H1 (cell line): Measurements from ENCODE around the gene SPIRE1. TPM values are rescaled to one million over a fixed set of nuclear protein-coding genes. Genes with fewer than 3 reads are reported as not detected.

ENCODE experiments used
- CTCF ChIA-PET: fragments of 300-600 bp; sonication (Branson Sonifier 250); formaldehyde crosslinking; loops from one replicate; lab custom pipeline; 2021; ENCODE audit not compliant: partially characterized antibody; lab: Charles Lee
- POLR2A ChIA-PET: fragments of 300-600 bp; sonication (Branson Sonifier 250); formaldehyde crosslinking; loops from one replicate; lab custom pipeline; 2021; ENCODE audit warnings: inconsistent platforms; ENCODE audit not compliant: partially characterized antibody; lab: Charles Lee
- DNase-seq, 2 experiments: peaks; one replicate each; pipeline versions ENCODE4 v3.0.0 to v3.0.0-alpha.2; 2010 to 2022; ENCODE audit warnings: low spot score in 2 of 2, low read depth in 1 of 2, mixed read lengths in 1 of 2
- FAIRE-seq: peaks from 2 replicates; lab custom pipeline; 2011; peaks lifted over from hg19 to GRCh38; lab: Jason Lieb, UNC
- H2AFZ ChIP-seq: 2 replicates; pipeline ENCODE4 v1.8.1; 2012; ENCODE audit warnings: low read length, inconsistent platforms
- H2AK5ac ChIP-seq: 2 replicates; pipeline ENCODE4 v1.6.1; 2013; ENCODE audit warnings: low read depth, low read length
- H2BK120ac ChIP-seq: replicated peaks from 2 replicates; pipeline ENCODE3; 2013; ENCODE audit warnings: low read depth, low read length, inconsistent platforms
- H2BK12ac ChIP-seq: 2 replicates; pipeline ENCODE4 v1.6.1; 2013; ENCODE audit warnings: low read depth, low read length
- H2BK15ac ChIP-seq: 2 replicates; pipeline ENCODE4 v1.6.1; 2013; ENCODE audit warnings: low read length
- H2BK20ac ChIP-seq: 2 replicates; pipeline ENCODE4 v1.6.1; 2013; ENCODE audit warnings: low read length
- H2BK5ac ChIP-seq: 2 replicates; pipeline ENCODE4 v1.6.1; 2013; ENCODE audit warnings: low read depth, low read length
- H3K14ac ChIP-seq: 2 replicates; pipeline ENCODE4 v1.6.1; 2013; ENCODE audit warnings: inconsistent platforms; ENCODE audit not compliant: insufficient read length
- H3K18ac ChIP-seq: 2 replicates; pipeline ENCODE4 v1.6.1; 2013; ENCODE audit warnings: low read length; ENCODE audit errors: extremely low read depth
- H3K23ac ChIP-seq: 2 replicates; pipeline ENCODE4 v1.6.1; 2013; ENCODE audit warnings: inconsistent platforms; ENCODE audit not compliant: insufficient read length
- H3K23me2 ChIP-seq: 2 replicates; pipeline ENCODE4 v1.6.1; 2013; ENCODE audit warnings: low read depth, low read length
- H3K27ac ChIP-seq: 2 replicates; pipeline ENCODE4 v1.6.1; 2011; ENCODE audit warnings: low read depth, low read length, inconsistent platforms
- H3K27me3 ChIP-seq, 4 experiments: replicated peaks in 1 of 4; 1 replicate in 1 of 4; 2 replicates in 3 of 4; pipeline versions ENCODE4 v1.6.1 to v1.8.1; 2011 to 2013; ENCODE audit warnings: low read length in 3 of 4, mild to moderate bottlenecking in 3 of 4, inconsistent platforms in 2 of 4, mixed read lengths in 2 of 4, moderate library complexity in 1 of 4; ENCODE audit not compliant: control insufficient read depth in 3 of 4, insufficient read depth in 3 of 4; ENCODE audit errors: extremely low read depth in 1 of 4
- H3K36me3 ChIP-seq, 4 experiments: 2 replicates each; pipeline versions ENCODE4 v1.6.1 to v1.8.1; 2011 to 2013; ENCODE audit warnings: mild to moderate bottlenecking in 4 of 4, low read length in 3 of 4, moderate library complexity in 2 of 4, control low read depth in 1 of 4, inconsistent platforms in 1 of 4; ENCODE audit not compliant: insufficient read depth in 4 of 4, control insufficient read depth in 2 of 4
- H3K4ac ChIP-seq: replicated peaks from 2 replicates; pipeline ENCODE3; 2013; ENCODE audit warnings: low read length, low read depth, mixed read lengths, inconsistent platforms; ENCODE audit not compliant: insufficient read length
- H3K4me1 ChIP-seq, 4 experiments: replicated peaks in 1 of 4; 1 replicate in 1 of 4; 2 replicates in 3 of 4; pipeline versions ENCODE4 v1.6.1 to v1.8.1; 2011 to 2013; ENCODE audit warnings: low read length in 3 of 4, inconsistent platforms in 2 of 4, mixed read lengths in 1 of 4; ENCODE audit not compliant: insufficient read depth in 4 of 4, control insufficient read depth in 3 of 4
- H3K4me2 ChIP-seq, 2 experiments: 2 replicates each; pipeline versions ENCODE4 v1.6.1 to v1.8.1; 2011 to 2013; ENCODE audit warnings: low read depth in 2 of 2, low read length in 2 of 2, control low read depth in 1 of 2, inconsistent platforms in 1 of 2, mild to moderate bottlenecking in 1 of 2; ENCODE audit not compliant: insufficient read depth in 1 of 2
- H3K4me3 ChIP-seq, 4 experiments: fragments of 200-600, 300-600 bp in 1 of 4; sonication (generic), shearing (Covaris generic), sonication (Bioruptor Twin) in 1 of 4; 2 replicates each; pipeline versions ENCODE4 v1.5.1 to v1.8.1; 2011 to 2016; ENCODE audit warnings: low read length in 4 of 4, low read depth in 3 of 4, control low read depth in 2 of 4, inconsistent platforms in 2 of 4, mild to moderate bottlenecking in 2 of 4, mixed read lengths in 1 of 4, moderate library complexity in 1 of 4; ENCODE audit not compliant: insufficient read depth in 2 of 4; ENCODE audit errors: extremely low read depth in 1 of 4
- H3K56ac ChIP-seq: replicated peaks from 2 replicates; pipeline ENCODE3; 2013; ENCODE audit warnings: low read depth, mild to moderate bottlenecking, mixed read lengths, low read length, inconsistent platforms; ENCODE audit not compliant: insufficient read length
- H3K79me1 ChIP-seq: 2 replicates; pipeline ENCODE4 v1.6.1; 2013; ENCODE audit warnings: low read depth, low read length, control low read depth
- H3K79me2 ChIP-seq, 2 experiments: 2 replicates each; pipeline versions ENCODE4 v1.6.1 to v1.8.1; 2012 to 2013; ENCODE audit warnings: low read length in 2 of 2, mild to moderate bottlenecking in 2 of 2, inconsistent platforms in 1 of 2; ENCODE audit not compliant: insufficient read depth in 2 of 2, control insufficient read depth in 1 of 2
- H3K9ac ChIP-seq, 4 experiments: replicated peaks in 1 of 4; 1 replicate in 1 of 4; 2 replicates in 3 of 4; pipeline versions ENCODE4 v1.6.1 to v1.8.1; 2011 to 2013; ENCODE audit warnings: low read depth in 3 of 4, low read length in 3 of 4, control low read depth in 2 of 4, mild to moderate bottlenecking in 2 of 4, moderate library complexity in 2 of 4, inconsistent platforms in 1 of 4; ENCODE audit errors: extremely low read depth in 1 of 4
- H3K9me3 ChIP-seq, 2 experiments: 2 replicates each; pipeline versions ENCODE4 v1.6.1 to v1.8.1; 2012 to 2013; ENCODE audit warnings: mild to moderate bottlenecking in 2 of 2, moderate library complexity in 2 of 2, control low read depth in 1 of 2, inconsistent platforms in 1 of 2, low read depth in 1 of 2, low read length in 1 of 2, mixed read lengths in 1 of 2; ENCODE audit not compliant: insufficient read depth in 2 of 2
- H4K20me1 ChIP-seq, 2 experiments: replicated peaks in 1 of 2; 2 replicates each; pipeline versions ENCODE3 to v1.8.1; 2011 to 2013; ENCODE audit warnings: inconsistent platforms in 2 of 2, low read length in 2 of 2, mild to moderate bottlenecking in 1 of 2; ENCODE audit not compliant: insufficient read depth in 2 of 2, control insufficient read depth in 1 of 2
- H4K5ac ChIP-seq: 2 replicates; pipeline ENCODE4 v1.6.1; 2013; ENCODE audit warnings: low read length, low read depth, mixed read lengths, inconsistent platforms; ENCODE audit not compliant: insufficient read length
- H4K8ac ChIP-seq: 2 replicates; pipeline ENCODE4 v1.8.0; 2013; ENCODE audit warnings: mild to moderate bottlenecking, moderate library complexity, low read length, inconsistent platforms; ENCODE audit not compliant: insufficient read depth; ENCODE audit errors: extremely low read depth
- H4K91ac ChIP-seq: replicated peaks from 2 replicates; pipeline ENCODE3; 2013; ENCODE audit warnings: low read length, mixed read lengths, inconsistent platforms; ENCODE audit not compliant: insufficient read length
- ATF3 ChIP-seq: IDR thresholded peaks from 2 replicates; pipeline ENCODE4 v1.6.1; 2011; ENCODE audit warnings: low read depth, mild to moderate bottlenecking, low read length; ENCODE audit not compliant: insufficient read depth
- BRCA1 ChIP-seq: IDR thresholded peaks from 2 replicates; pipeline ENCODE4 v1.6.1; 2012; ENCODE audit warnings: low read depth, low read length, improper control_type of control experiment
- FOSL1 ChIP-seq: IDR thresholded peaks from 2 replicates; pipeline ENCODE4 v1.6.1; 2011; ENCODE audit warnings: mild to moderate bottlenecking, low read depth, low read length, moderate library complexity; ENCODE audit not compliant: insufficient read depth
- JUN ChIP-seq: IDR thresholded peaks from 2 replicates; pipeline ENCODE4 v1.6.1; 2011; ENCODE audit warnings: low read depth, mild to moderate bottlenecking, improper control_type of control experiment, low read length
- KDM1A ChIP-seq: fragments of 200-600, 300-600 bp; sonication (generic); IDR thresholded peaks from 2 replicates; pipeline ENCODE4 v1.7.1; 2016; ENCODE audit warnings: mild to moderate bottlenecking, low read length, borderline replicate concordance
- POLR2AphosphoS5 ChIP-seq: IDR thresholded peaks from 2 replicates; pipeline ENCODE4 v1.6.1; 2011; ENCODE audit warnings: low read depth, low read length
- RBBP5 ChIP-seq: IDR thresholded peaks from 2 replicates; pipeline ENCODE4 v1.7.1; 2012; ENCODE audit warnings: low read depth, mild to moderate bottlenecking, inconsistent platforms, low read length, moderate library complexity, borderline replicate concordance
- RXRA ChIP-seq: IDR thresholded peaks from 2 replicates; pipeline ENCODE4 v1.6.1; 2011; ENCODE audit warnings: low read depth, mild to moderate bottlenecking, low read length, moderate library complexity; ENCODE audit not compliant: insufficient read depth
- SIRT6 ChIP-seq: IDR thresholded peaks from one replicate; pipeline ENCODE4 v1.7.1; 2012; ENCODE audit warnings: low read length, inconsistent platforms
- SP1 ChIP-seq: IDR thresholded peaks from 2 replicates; pipeline ENCODE4 v1.6.1; 2011; ENCODE audit warnings: low read depth, low read length
- SRF ChIP-seq: IDR thresholded peaks from 2 replicates; pipeline ENCODE4 v1.6.1; 2011; ENCODE audit warnings: mild to moderate bottlenecking, low read depth, low read length, moderate library complexity
- SUZ12 ChIP-seq: fragments of 200-600 bp; sonication (generic); IDR thresholded peaks from 2 replicates; pipeline ENCODE4 v1.6.1; 2012; ENCODE audit warnings: mild to moderate bottlenecking, inconsistent platforms, low read length, moderate library complexity, mixed read lengths
- TCF12 ChIP-seq: IDR thresholded peaks from 2 replicates; pipeline ENCODE4 v1.6.1; 2011; ENCODE audit warnings: low read depth, mild to moderate bottlenecking, low read length
- TEAD4 ChIP-seq: IDR thresholded peaks from 2 replicates; pipeline ENCODE4 v1.6.1; 2012; ENCODE audit warnings: low read depth, low read length, inconsistent platforms, mixed read lengths
- USF2 ChIP-seq: IDR thresholded peaks from 2 replicates; pipeline ENCODE4 v1.6.1; 2011; ENCODE audit warnings: low read length, improper control_type of control experiment
- polyA plus RNA-seq, 7 experiments: library from polyadenylated mRNA; depleted of rRNA in 3 of 7; stranded (reverse) in 5 of 7; unstranded in 2 of 7; fragments of >200 nt in 5 of 7; fragments of 200-250 nt in 2 of 7; gene quantifications; 1 replicate in 5 of 7; 2 replicates in 1 of 7; 4 replicates in 1 of 7; pipeline versions ENCODE4 v1.2.1 to v1.2.3, GENCODE V29; 2011 to 2013; ENCODE audit warnings: missing spikeins in 2 of 7, mixed read lengths in 2 of 7
- total RNA-seq: library from RNA; stranded (reverse); fragmentation: NEBNext Ultra II Directional; extraction: Animal tissue kit (Norgen Biotek cat#: 25700); gene quantifications from 2 replicates; pipeline ENCODE4 v1.2.1, GENCODE V29; 2021

Gene SPIRE1
- total and polyA plus RNA-seq, 2 of the 8 experiments (the other 6 are each of a cell fraction or from before 2014, with no cell fraction given) = 6.0 to 21.5 TPM

GRCh38 chr18:12474146-12474545 lies 183.8 kb downstream of the SPIRE1 start:
- CTCF ChIA-PET = interaction anchor here (0.6 kb wide), 1 partner anchor 460 kb away, joined by 3 read pairs; no protein-coding TSS in a partner anchor
- Histone ChIP-seq H3K56ac (no peak overlapping the region), H3K9me3 (no peaks in the 10 kb centered on the region), H3K79me2 (no peaks in the 10 kb centered on the region), H2AK5ac (no peak overlapping the region), H4K20me1 (peaks cover 0 to 4% of the 10 kb centered on the region in 2 experiments), H2BK120ac (no peak overlapping the region), H3K4me1 (peaks cover 0 to 3% (median 0%) of the 10 kb centered on the region in 4 experiments; a peak in 1 of 7 replicates), H2BK15ac (no peak overlapping the region), H3K4me3 (no peak overlapping the region), H2BK12ac (no peak overlapping the region), H3K27me3 (no peaks in the 10 kb centered on the region), H2BK20ac (no peak overlapping the region), H2AFZ (no peak overlapping the region), H2BK5ac (no peak overlapping the region), H4K5ac (no peak overlapping the region), H4K8ac (no peak overlapping the region), H3K9ac (no peak overlapping the region), H3K36me3 (no peaks in the 10 kb centered on the region), H3K4me2 (no peak overlapping the region), H3K23me2 (peaks cover 5% of the 10 kb centered on the region; the same call in 1 of the 2 replicates), H3K4ac (no peak overlapping the region), H3K27ac (no peak overlapping the region), H3K23ac (no peak overlapping the region), H3K18ac (no peak overlapping the region), H3K79me1 (no peaks in the 10 kb centered on the region), H3K14ac (no peak overlapping the region), H4K91ac (no peak overlapping the region)
- POLR2A ChIA-PET = no interaction called here
- DNase-seq = no peak
- no peak for FAIRE-seq
- no peak for TF ChIP-seq ATF3
- no peak for TF ChIP-seq SRF
- no peak for TF ChIP-seq SUZ12
- TF ChIP-seq SIRT6 = no peak
- TF ChIP-seq USF2 = no peak
- TF ChIP-seq BRCA1 = no peak
- TF ChIP-seq TEAD4 = no peak
- TF ChIP-seq KDM1A = no peak
- TF ChIP-seq FOSL1 = no peak
- TF ChIP-seq SP1 = no peak
- TF ChIP-seq RXRA = no peak
- no peak for TF ChIP-seq POLR2AphosphoS5
- no peak for TF ChIP-seq JUN
- no peak for TF ChIP-seq TCF12
- no peak for TF ChIP-seq RBBP5
